HepG2 (cell line): ENCODE data around the gene PLEKHH3. TPM values are rescaled to one million over a fixed set of nuclear protein-coding genes. Genes with fewer than 3 reads are reported as not detected.
A peak's percentile ranks its signal among the peaks of the same experiment; 100 is the strongest.

Source experiments
- ATAC-seq: fragments of 200-7000 bp; cut with Tn5 transposase; 3 replicates; pipeline ENCODE4 v1.9.1; 2020; ENCODE audit warnings: mild to moderate bottlenecking, moderate library complexity
- BruUV-seq: library from RNA; stranded (reverse); fragments of 400-500 nt; replicated peaks from 2 replicates; lab custom pipeline; 2021; lab: Mats Ljungman, UMichigan
- CTCF ChIA-PET: fragments of 300-600 bp; formaldehyde crosslinking; extraction: SDS; loops from one replicate; lab custom pipeline; 2021; ENCODE audit warnings: low total read pairs, inconsistent platforms, low intra/inter-chr PET ratio; lab: Yijun Ruan, JAX
- POLR2A ChIA-PET: fragments of 350-600 bp; sonication (Branson Sonifier 250); formaldehyde crosslinking; loops from one replicate; lab custom pipeline; 2020; ENCODE audit warnings: antibody characterized with exemption, inconsistent platforms; lab: Yijun Ruan, JAX
- DNase-seq: peaks from one replicate; pipeline ENCODE4 v3.0.0-alpha.2; 2015; ENCODE audit warnings: low spot score
- FAIRE-seq: peaks from 3 replicates; lab custom pipeline; 2011; peaks lifted over from hg19 to GRCh38; lab: Jason Lieb, UNC
- H2AFZ ChIP-seq: one replicate; pipeline ENCODE4 v1.6.1; 2011; ENCODE audit warnings: low read length, inconsistent platforms
- H3K27ac ChIP-seq: fragments of 300-600 bp; 3 replicates; pipeline ENCODE4 v1.8.0; 2011; ENCODE audit warnings: mixed run types, mild to moderate bottlenecking, mixed read lengths, low read length, inconsistent platforms; ENCODE audit not compliant: insufficient read depth; ENCODE audit errors: extremely low read length
- H3K27me3 ChIP-seq, 2 experiments: fragments of 200-600 bp in 1 of 2; 2 replicates in 1 of 2; 3 replicates in 1 of 2; pipeline versions ENCODE4 v1.6.0 to v1.8.0; 2011; ENCODE audit warnings: low read length in 2 of 2, mild to moderate bottlenecking in 2 of 2, moderate library complexity in 2 of 2, inconsistent platforms in 1 of 2; ENCODE audit not compliant: insufficient read depth in 2 of 2, control insufficient read depth in 1 of 2
- H3K36me3 ChIP-seq, 2 experiments: fragments of 200-600 bp in 1 of 2; replicated peaks in 1 of 2; 2 replicates in 1 of 2; 3 replicates in 1 of 2; pipeline versions ENCODE4 v1.5.1 to v1.8.0; 2011; ENCODE audit warnings: low read length in 2 of 2, inconsistent platforms in 1 of 2; ENCODE audit not compliant: insufficient read depth in 2 of 2, control insufficient read depth in 1 of 2
- H3K4me1 ChIP-seq: 2 replicates; pipeline ENCODE4 v1.5.1; 2012; ENCODE audit warnings: low read length, inconsistent platforms; ENCODE audit not compliant: insufficient read depth
- H3K4me2 ChIP-seq: 2 replicates; pipeline ENCODE4 v1.6.0; 2011; ENCODE audit warnings: low read depth, low read length, inconsistent platforms
- H3K4me3 ChIP-seq, 3 experiments: fragments of 200-600 bp in 1 of 3; sonication (generic), shearing (Covaris generic) in 1 of 3; replicated peaks in 1 of 3; 2 replicates each; pipeline ENCODE4 v1.5.1; 2011 to 2016; ENCODE audit warnings: low read length in 3 of 3, inconsistent platforms in 2 of 3, low read depth in 2 of 3, mild to moderate bottlenecking in 2 of 3, control low read depth in 1 of 3, mixed read lengths in 1 of 3; ENCODE audit not compliant: insufficient read depth in 1 of 3
- H3K79me2 ChIP-seq: one replicate; pipeline ENCODE4 v1.6.1; 2011; ENCODE audit warnings: low read length, inconsistent platforms; ENCODE audit not compliant: insufficient read depth
- H3K9ac ChIP-seq: 2 replicates; pipeline ENCODE4 v1.6.0; 2011; ENCODE audit warnings: mild to moderate bottlenecking, low read depth, low read length, inconsistent platforms; ENCODE audit not compliant: insufficient read depth
- H3K9me3 ChIP-seq: 2 replicates; pipeline ENCODE4 v1.5.1; 2012; ENCODE audit warnings: mild to moderate bottlenecking, low read length
- H4K20me1 ChIP-seq: 2 replicates; pipeline ENCODE4 v1.6.0; 2011; ENCODE audit warnings: inconsistent platforms, mild to moderate bottlenecking, low read length, moderate library complexity; ENCODE audit not compliant: insufficient read depth
- CENPT ChIP-seq: sonication (generic); formaldehyde crosslinking; IDR thresholded peaks from 2 replicates; pipeline ENCODE4 v1.8.0; 2022; ENCODE audit warnings: low read depth, mild to moderate bottlenecking, moderate library complexity, missing genetic modification reagents
- CENPX ChIP-seq: sonication (generic); formaldehyde crosslinking; IDR thresholded peaks from 2 replicates; pipeline ENCODE4 v1.9.0; 2021; ENCODE audit warnings: mild to moderate bottlenecking, missing genetic modification reagents, moderate library complexity
- FOXA1 ChIP-seq, 2 experiments: fragments of 450-650 bp in 1 of 2; sonication (generic) in 1 of 2; formaldehyde crosslinking in 1 of 2; IDR thresholded peaks; 2 replicates each; pipeline versions ENCODE4 v1.4.0 to v1.6.1; 2016 to 2020; ENCODE audit warnings: missing genetic modification reagents in 1 of 2
- SP5 ChIP-seq: IDR thresholded peaks from 2 replicates; pipeline ENCODE4 v1.6.1; 2016; ENCODE audit warnings: low read depth, borderline replicate concordance
- ZFP41 ChIP-seq: sonication (generic); formaldehyde crosslinking; IDR thresholded peaks from 2 replicates; pipeline ENCODE4 v1.4.0; 2020; ENCODE audit warnings: mild to moderate bottlenecking, missing genetic modification reagents, borderline replicate concordance
- WGBS: methylation state at CpG from one replicate; pipeline ENCODE4 v1.1.6; 2017; ENCODE audit warnings: low lambda C conversion rate; 5-methylcytosine and 5-hydroxymethylcytosine counted together
- in situ Hi-C: cut with HindIII; loops from 2 replicates; pipeline ENCODE4 v1.10.0; 2017; ENCODE audit warnings: low pct_unique_long_range_greater_than_20kb; ENCODE audit not compliant: extremely low pct_ligation_motif_present
- intact Hi-C: fragments of 100-400 bp; cut with micrococcal nuclease; formaldehyde crosslinking; loops from one replicate; pipeline ENCODE4 v1.10.0; 2022; ENCODE audit not compliant: unreplicated experiment
- polyA plus RNA-seq, 8 experiments: library from polyadenylated mRNA; depleted of rRNA in 3 of 8; stranded (reverse) in 7 of 8; unstranded in 1 of 8; fragments of >200 nt; fragmentation: Illumina TruSeq in 4 of 8; extraction: Trizol in 4 of 8; gene quantifications; 2 replicates each; pipeline versions ENCODE4 v1.2.1 to v1.2.3, GENCODE V29; 2011 to 2016; ENCODE audit warnings: low read depth in 4 of 8, missing spikeins in 1 of 8, mixed read lengths in 1 of 8; ENCODE audit not compliant: insufficient read depth in 1 of 8
- total RNA-seq, 5 experiments: library from RNA; depleted of rRNA; stranded (reverse); fragments of >200 nt; fragmentation: Illumina TruSeq; extraction: Trizol; gene quantifications; 2 replicates each; pipeline ENCODE4 v1.2.3, GENCODE V29; 2016; ENCODE audit warnings: low read depth in 1 of 5
- TF ChIP-seq, protein P1 (sequence below): fragments of 450-650 bp; IDR thresholded peaks from 2 replicates; pipeline ENCODE4 v1.6.1; 2016
- TF ChIP-seq, protein P2 (sequence below): sonication (generic); formaldehyde crosslinking; conservative IDR thresholded peaks from 2 replicates; pipeline ENCODE4 v1.4.0; 2020; ENCODE audit warnings: missing genetic modification reagents

Gene PLEKHH3
- total and polyA plus RNA-seq, 2 of the 13 experiments (the other 11 are each of a cell fraction or from before 2014, with no cell fraction given) = 6.0 to 19.9 TPM

DNA sequence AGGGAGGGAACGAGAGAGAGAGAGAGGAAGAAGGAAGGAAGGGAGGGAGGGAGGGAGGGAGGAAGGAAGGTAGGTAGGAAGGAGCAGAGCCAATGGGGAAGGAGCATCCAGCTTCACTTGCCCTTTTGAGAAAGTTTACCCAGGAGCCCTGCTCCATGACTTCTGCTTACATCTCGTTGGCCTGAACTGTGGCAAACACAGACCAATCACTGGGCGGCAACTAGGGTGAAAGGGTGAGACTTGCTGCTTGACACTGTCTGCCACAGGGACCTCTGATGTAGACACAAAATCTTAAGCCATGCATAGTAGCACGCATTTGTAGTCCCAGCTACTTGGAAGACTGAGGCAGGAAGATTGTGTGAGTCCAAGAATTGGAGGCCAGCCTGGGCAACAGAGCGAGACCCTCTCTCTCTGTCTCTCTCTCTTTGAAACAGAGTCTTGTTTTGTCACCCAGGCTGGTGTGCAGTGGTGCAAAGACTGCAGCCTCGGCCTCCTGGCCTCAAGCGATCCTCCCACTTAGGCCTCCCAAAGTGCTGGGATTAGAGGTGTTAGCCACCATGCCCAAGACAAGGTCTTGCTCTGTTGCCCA, 37.2 kb downstream of the PLEKHH3 start (continued):
- TF ChIP-seq, protein P1, sequence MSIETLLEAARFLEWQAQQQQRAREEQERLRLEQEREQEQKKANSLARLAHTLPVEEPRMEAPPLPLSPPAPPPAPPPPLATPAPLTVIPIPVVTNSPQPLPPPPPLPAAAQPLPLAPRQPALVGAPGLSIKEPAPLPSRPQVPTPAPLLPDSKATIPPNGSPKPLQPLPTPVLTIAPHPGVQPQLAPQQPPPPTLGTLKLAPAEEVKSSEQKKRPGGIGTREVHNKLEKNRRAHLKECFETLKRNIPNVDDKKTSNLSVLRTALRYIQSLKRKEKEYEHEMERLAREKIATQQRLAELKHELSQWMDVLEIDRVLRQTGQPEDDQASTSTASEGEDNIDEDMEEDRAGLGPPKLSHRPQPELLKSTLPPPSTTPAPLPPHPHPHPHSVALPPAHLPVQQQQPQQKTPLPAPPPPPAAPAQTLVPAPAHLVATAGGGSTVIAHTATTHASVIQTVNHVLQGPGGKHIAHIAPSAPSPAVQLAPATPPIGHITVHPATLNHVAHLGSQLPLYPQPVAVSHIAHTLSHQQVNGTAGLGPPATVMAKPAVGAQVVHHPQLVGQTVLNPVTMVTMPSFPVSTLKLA = no peak

DNA sequence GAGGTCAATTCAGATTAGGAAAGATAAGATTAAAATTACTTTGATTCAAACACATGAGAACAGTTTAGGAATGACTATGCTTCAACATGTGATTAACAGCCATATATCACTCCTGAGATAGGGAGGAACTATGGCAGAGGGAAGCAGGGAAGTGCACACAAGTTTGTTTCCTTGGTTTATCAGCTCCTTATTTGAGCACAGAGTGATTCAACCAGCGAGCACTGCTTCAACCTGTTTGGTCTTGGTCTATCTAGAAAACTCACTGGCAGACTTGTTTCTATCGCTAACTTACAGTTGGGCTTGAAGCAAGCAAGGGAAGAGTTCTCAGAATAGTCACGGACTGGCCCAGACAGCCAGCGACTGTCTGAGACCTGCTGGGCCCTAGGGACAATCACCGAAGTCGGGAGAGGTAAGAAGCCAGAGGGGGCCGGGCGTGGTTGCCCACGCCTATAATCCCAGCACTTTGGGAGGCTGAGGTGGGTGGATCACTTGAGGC, 43.8 kb downstream of the PLEKHH3 start:
- TF ChIP-seq, protein P2, sequence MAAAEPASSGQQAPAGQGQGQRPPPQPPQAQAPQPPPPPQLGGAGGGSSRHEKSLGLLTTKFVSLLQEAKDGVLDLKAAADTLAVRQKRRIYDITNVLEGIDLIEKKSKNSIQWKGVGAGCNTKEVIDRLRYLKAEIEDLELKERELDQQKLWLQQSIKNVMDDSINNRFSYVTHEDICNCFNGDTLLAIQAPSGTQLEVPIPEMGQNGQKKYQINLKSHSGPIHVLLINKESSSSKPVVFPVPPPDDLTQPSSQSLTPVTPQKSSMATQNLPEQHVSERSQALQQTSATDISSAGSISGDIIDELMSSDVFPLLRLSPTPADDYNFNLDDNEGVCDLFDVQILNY (CRISPR knock-in tag) = no peak
- TF ChIP-seq FOXA1 (IDR thresholded peaks at IDR 0.05) (no peak), FOXA1 (CRISPR knock-in tag; IDR thresholded peaks at IDR 0.05) (no peak), SP5 (CRISPR knock-in tag) (no peak), CENPX (CRISPR knock-in tag) (no peak), ZFP41 (no peak), CENPT (no peak)
- ChIA-PET POLR2A (interaction anchor here (1.1 to 1.7 kb wide), 2 partner anchors 14 to 23 kb away, joined by 3 to 8 read pairs; partner anchors contain the start of genes RETREG3 and TUBG1), CTCF (no interaction called here)
- ATAC-seq = peak; percentile 42
- peak overlapping the region; percentile 23 for H2AFZ ChIP-seq
- peaks cover under 1% of the 10 kb centered on the region; the same call in 1 of the 2 replicates for H3K4me1 ChIP-seq
- in situ Hi-C loops (no loop called here), intact Hi-C loops (no loop called here)
- H3K4me3 ChIP-seq = no peak overlapping the region
- H3K27me3 ChIP-seq = peaks cover 2 to 4% of the 10 kb centered on the region in 2 experiments; a peak in 1 of 5 replicates
- no peak overlapping the region for H3K27ac ChIP-seq
- no peaks in the 10 kb centered on the region for H4K20me1 ChIP-seq
- no peak for FAIRE-seq
- 60% methylated on average over 9 of the region's 9 CpGs for WGBS
- no TSS peak for BruUV-seq
- H3K36me3 ChIP-seq = no peaks in the 10 kb centered on the region
- no peak for DNase-seq
- H3K79me2 ChIP-seq = no peaks in the 10 kb centered on the region
- no peak overlapping the region for H3K4me2 ChIP-seq
- H3K9me3 ChIP-seq = no peaks in the 10 kb centered on the region
- no peak overlapping the region for H3K9ac ChIP-seq
